Epithelial cell of proximal tubule (primary cell): ENCODE measurements around the gene DYNLL1. TPM values are rescaled to one million over a fixed set of nuclear protein-coding genes. Genes with fewer than 3 reads are reported as not detected.

Source experiments
- DNase-seq: peaks from one replicate; pipeline ENCODE4 v3.0.0-alpha.2; 2011; ENCODE audit warnings: low read depth
- H3K4me3 ChIP-seq: 2 replicates; pipeline ENCODE4 v1.5.1; 2011; ENCODE audit warnings: low read depth, mild to moderate bottlenecking, low read length
- total RNA-seq: library from RNA; depleted of rRNA; stranded (reverse); fragments of >200 nt; gene quantifications from 2 replicates; pipeline ENCODE4 v1.2.3, GENCODE V29; 2015
- TF ChIP-seq, protein P1 (sequence below): conservative IDR thresholded peaks from 2 replicates; pipeline ENCODE4 v1.5.1; 2012; ENCODE audit warnings: low read depth, mild to moderate bottlenecking, low read length

The DYNLL1 gene
- total RNA-seq, 1 donor from 2014 or later: 357 TPM

DNA sequence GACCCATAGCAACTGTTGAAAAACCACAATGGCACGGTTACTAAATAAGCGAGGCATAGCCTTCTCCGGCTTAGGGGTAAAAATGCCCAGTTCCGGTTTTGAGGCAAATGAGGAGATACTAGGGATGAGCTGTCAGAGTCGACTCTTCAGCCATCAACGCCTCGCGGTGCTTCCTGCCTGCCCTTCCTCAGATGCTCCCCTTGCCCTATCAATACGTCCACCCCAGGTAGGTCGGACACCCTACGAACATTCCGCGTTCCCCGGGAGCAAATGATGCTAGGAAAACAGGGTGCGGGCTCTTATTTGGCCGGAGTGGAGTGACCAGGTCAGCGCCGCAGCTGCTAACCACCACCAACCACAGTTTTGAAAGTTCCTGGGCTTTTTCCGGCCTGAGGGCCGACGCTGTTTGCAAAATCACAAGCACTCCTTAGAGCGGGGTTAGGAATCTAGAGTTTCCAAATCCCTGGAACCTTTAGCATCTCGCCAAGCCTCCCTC, 27.5 kb upstream of the DYNLL1 start:
- peak; percentile 41 for DNase-seq
- peak overlapping the region; percentile 77 for H3K4me3 ChIP-seq
- TF ChIP-seq, protein P1, sequence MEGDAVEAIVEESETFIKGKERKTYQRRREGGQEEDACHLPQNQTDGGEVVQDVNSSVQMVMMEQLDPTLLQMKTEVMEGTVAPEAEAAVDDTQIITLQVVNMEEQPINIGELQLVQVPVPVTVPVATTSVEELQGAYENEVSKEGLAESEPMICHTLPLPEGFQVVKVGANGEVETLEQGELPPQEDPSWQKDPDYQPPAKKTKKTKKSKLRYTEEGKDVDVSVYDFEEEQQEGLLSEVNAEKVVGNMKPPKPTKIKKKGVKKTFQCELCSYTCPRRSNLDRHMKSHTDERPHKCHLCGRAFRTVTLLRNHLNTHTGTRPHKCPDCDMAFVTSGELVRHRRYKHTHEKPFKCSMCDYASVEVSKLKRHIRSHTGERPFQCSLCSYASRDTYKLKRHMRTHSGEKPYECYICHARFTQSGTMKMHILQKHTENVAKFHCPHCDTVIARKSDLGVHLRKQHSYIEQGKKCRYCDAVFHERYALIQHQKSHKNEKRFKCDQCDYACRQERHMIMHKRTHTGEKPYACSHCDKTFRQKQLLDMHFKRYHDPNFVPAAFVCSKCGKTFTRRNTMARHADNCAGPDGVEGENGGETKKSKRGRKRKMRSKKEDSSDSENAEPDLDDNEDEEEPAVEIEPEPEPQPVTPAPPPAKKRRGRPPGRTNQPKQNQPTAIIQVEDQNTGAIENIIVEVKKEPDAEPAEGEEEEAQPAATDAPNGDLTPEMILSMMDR: no peak

DNA sequence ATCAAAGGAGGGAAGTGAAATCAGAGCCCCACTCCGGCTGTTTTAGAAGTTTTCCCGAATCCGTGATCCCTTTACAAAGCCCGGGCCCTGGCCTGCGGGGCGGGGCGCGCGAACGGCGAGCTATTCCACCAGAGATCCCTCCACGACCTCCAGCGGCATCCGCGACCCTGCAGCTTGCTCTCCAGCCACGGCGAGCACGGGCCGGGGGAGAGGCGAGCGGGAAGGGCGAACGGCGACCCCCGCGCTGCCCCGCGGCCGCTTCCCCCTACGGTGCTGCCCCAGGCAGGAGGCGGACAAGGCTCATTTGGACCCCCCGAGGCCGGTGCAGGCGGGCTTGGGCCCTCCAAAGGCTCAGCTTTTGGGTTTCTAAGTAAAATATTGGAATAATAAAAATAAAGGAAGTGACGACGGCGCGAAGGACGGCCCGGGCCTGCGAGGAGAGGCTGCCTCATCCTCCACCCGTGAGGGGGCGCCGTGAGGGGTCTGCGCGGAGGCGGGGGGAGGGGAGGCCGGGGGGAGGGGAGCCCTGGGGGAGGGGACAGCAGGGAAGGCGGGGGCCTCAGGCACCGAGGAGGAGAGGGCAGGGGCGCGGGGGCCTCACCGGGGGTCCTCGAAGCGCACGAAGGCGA, 27.0 kb upstream of the DYNLL1 start:
- TF ChIP-seq, protein P1: no peak
- no peak for DNase-seq
- H3K4me3 ChIP-seq: peak overlapping the region; percentile 77

DNA sequence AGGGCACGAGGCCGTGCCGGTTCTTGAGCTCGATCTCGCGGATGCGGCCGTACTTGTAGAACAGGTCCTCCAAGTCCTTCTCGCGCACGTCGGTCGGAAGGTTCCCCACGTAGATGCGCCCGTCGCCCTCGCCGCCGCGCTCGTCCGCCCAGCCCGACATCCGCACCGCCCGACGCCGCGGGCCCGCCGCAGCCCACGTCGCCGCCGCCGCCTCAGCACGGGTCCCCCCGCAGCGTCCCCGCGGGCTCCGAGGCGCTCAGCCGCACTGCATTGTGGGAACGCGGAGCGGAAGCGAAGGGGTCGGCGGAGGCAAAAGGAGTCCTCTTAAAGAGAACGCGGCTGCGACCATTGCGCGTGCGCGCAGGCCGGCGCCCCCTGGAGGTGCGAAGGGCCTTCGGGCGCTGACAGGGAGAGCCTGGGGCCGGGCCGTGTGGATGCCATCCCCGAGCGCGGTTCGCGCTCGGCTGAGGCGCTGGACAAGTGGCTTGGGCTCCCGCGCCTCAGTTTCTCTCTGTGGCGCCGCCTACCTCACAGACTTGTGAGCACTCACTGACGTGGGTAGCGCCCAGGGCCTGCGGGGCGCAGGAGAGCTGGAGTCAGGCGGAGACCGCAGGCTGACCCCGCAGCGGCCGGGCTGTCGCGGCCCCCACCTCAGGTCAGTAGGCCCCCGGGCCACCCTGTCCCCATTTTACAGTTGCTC, 26.3 kb upstream of the DYNLL1 start, which contains the start of gene SRSF9:
TSS of gene SRSF9 (minus strand) at position 299 of the 700 bp plus-strand sequence. CDS start at position 160, 139 bp downstream.
- TF ChIP-seq, protein P1: peak; percentile 81
- peak within 1 kb of the TSS; percentile 77 for H3K4me3 ChIP-seq
- DNase-seq: peak; percentile 56

DNA sequence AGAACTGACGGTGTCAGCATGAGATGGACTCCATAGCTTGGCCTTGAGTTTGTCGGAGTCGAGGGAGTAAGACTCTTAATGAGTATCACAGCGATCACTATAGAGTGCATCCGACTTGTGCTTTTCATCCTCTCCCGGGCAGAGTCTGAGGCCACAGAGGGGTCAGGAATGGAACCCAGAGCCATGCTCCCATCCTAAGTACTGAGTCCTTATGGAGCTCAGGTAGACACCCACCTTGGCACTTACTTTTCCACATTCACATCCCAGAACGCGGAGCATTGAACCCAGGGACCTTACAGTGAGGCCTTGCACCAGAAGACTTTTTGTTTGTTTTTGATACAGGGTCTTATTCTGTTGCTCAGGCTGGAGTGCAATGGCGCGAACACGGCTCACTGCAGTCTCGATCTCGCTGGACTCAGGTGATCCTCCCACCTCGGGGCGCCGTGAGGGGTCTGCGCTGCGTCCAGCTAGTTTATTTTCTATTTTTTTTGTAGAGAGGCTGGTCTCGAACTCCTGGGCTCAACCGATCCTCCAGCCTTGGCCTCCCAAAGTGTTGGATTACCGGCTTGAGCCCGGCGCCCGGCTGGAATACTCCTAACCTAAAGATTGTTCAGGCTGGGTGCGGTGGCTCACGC, 25.6 kb upstream of the DYNLL1 start:
- DNase-seq: no peak
- H3K4me3 ChIP-seq: peak overlapping the region; percentile 77
- TF ChIP-seq, protein P1: no peak

DNA sequence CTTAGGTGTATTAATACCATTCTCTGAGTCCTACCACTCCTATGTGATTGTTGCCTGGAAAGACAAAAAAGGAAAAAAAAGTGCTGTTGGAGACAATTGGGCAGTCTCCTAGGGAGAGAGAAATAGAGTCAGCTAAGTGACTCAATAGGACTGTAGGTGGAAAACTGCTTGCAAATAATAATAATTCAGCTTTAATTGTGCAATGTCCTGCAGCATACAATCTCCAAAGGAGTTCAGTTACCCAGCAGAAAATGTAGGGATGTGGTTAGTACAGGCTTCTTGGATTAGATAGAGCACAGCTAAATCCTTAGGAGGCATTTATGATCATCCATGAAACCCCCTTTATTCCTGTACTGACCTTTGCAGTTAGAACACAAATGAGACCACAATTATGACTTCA, 23.4 kb upstream of the DYNLL1 start:
- no peak overlapping the region for H3K4me3 ChIP-seq
- TF ChIP-seq, protein P1: no peak
- DNase-seq: no peak

DNA sequence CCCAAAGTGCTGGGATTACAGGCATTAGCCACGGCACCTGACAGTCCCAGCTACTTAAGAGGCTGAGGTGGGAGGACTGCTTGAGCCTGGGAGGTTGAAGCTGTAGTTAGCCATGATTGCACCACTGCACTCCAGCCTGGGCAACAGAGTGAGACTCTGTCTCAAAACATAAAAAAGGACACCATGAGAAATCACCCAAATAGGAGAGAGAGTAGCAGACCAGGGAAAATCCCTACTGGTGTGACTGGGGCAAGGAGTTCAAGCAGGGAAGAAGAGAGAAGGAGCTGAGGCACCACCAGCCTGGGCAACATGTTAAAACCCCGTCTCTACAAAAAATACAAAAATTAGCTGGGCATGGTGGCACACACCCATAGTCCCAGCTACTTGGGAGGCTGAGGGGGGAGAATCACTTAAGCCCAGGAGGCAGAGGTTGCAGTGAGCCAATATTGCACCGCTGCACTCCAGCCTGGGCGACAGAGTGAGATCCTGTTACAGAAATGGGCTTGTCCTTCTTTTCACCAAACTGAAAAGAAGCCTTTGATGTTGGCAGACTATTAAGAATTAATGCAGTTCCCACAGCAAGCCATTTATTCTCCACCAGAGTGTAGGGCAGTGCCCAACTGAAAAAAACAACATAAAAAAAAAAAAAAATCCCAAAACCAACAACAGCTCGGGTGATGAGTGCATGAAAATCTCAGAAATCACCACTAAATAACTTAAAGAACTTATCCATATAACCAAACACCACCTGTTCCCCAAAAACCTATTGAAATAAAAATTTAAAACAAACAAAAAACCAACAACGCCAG, 21.9 kb upstream of the DYNLL1 start:
- DNase-seq: no peak
- no peak overlapping the region for H3K4me3 ChIP-seq
- TF ChIP-seq, protein P1: no peak
